T-cell (primary cell): Measurements from ENCODE around the gene ATP4A. TPM values are rescaled to one million over a fixed set of nuclear protein-coding genes. Genes with fewer than 3 reads are reported as not detected.
"Not testable (repeated sequence)": the region's sequence is repeated elsewhere in the genome, so short reads cannot be mapped to it uniquely, and the experiment has no call there.

Source experiments
- ATAC-seq, 4 experiments: fragments of 200-7000 bp in 3 of 4; fragments of 150-1000 bp in 1 of 4; cut with Tn5 transposase; replicated peaks in 1 of 4; 1 replicate in 3 of 4; 2 replicates in 1 of 4; pipeline ENCODE4 v1.10.0; 2021; ENCODE audit warnings: moderate library complexity in 3 of 4, mild to moderate bottlenecking in 2 of 4, moderate number of reproducible peaks in 1 of 4
- CTCF ChIA-PET, 2 donors: fragments of 300-600 bp; sonication (Branson Sonifier 250); formaldehyde crosslinking; loops; one replicate each; lab custom pipeline; 2022; ENCODE audit warnings: antibody characterized with exemption in 2 of 2; lab: Charles Lee
- POLR2A ChIA-PET, 2 donors: fragments of 300-600 bp; sonication (Branson Sonifier 250); formaldehyde crosslinking; loops; one replicate each; lab custom pipeline; 2022; ENCODE audit warnings: antibody characterized with exemption in 2 of 2; lab: Charles Lee
- DNase-seq, 35 experiments: peaks; one replicate each; pipeline versions ENCODE4 v3.0.0 to v3.0.0-alpha.2; 2013 to 2023
- H3K27ac ChIP-seq: one replicate; pipeline ENCODE4 v1.5.1; 2013; ENCODE audit warnings: low read length
- H3K27me3 ChIP-seq, 2 experiments: replicated peaks in 1 of 2; 1 replicate in 1 of 2; 2 replicates in 1 of 2; pipeline versions ENCODE4 v1.6.1 to v1.7.0; 2013; ENCODE audit warnings: low read length in 1 of 2, mixed read lengths in 1 of 2; ENCODE audit not compliant: control insufficient read depth in 2 of 2, insufficient read depth in 2 of 2; ENCODE audit errors: extremely low read depth in 1 of 2
- H3K36me3 ChIP-seq, 2 donors: 1 replicate in 1 of 2; 2 replicates in 1 of 2; pipeline versions ENCODE4 v1.6.1 to v1.7.0; 2013; ENCODE audit warnings: low read length in 1 of 2; ENCODE audit not compliant: control insufficient read depth in 2 of 2, insufficient read depth in 1 of 2; ENCODE audit errors: extremely low read depth in 1 of 2
- H3K4me1 ChIP-seq, 2 experiments: 1 replicate in 1 of 2; 2 replicates in 1 of 2; pipeline versions ENCODE4 v1.6.1 to v1.7.0; 2013; ENCODE audit warnings: low read length in 2 of 2, mixed read lengths in 1 of 2; ENCODE audit not compliant: insufficient read depth in 2 of 2, control insufficient read depth in 1 of 2; ENCODE audit errors: extremely low read depth in 1 of 2
- H3K4me3 ChIP-seq, 2 donors: 1 replicate in 1 of 2; 2 replicates in 1 of 2; pipeline versions ENCODE4 v1.5.1 to v1.7.0; 2013; ENCODE audit warnings: mild to moderate bottlenecking in 2 of 2, low read length in 1 of 2, moderate library complexity in 1 of 2; ENCODE audit not compliant: control insufficient read depth in 1 of 2; ENCODE audit errors: extremely low read depth in 1 of 2
- H3K9me3 ChIP-seq: 2 replicates; pipeline ENCODE4 v1.7.0; 2013
- H3K27ac Mint-ChIP-seq, 2 donors: one replicate each; pipeline ENCODE4 v1.8.0; 2020 to 2021; ENCODE audit warnings: mild to moderate bottlenecking in 2 of 2, mixed read lengths in 2 of 2
- H3K27me3 Mint-ChIP-seq, 2 donors: one replicate each; pipeline ENCODE4 v1.8.0; 2021 to 2022; ENCODE audit warnings: mixed read lengths in 2 of 2
- H3K36me3 Mint-ChIP-seq: one replicate; pipeline ENCODE4 v1.8.0; 2021; ENCODE audit warnings: mixed read lengths
- H3K4me1 Mint-ChIP-seq, 3 donors: one replicate each; pipeline ENCODE4 v1.8.0; 2020 to 2022; ENCODE audit warnings: mixed read lengths in 3 of 3, mild to moderate bottlenecking in 1 of 3
- H3K4me3 Mint-ChIP-seq, 3 donors: one replicate each; pipeline ENCODE4 v1.8.0; 2020 to 2022; ENCODE audit warnings: mild to moderate bottlenecking in 3 of 3, mixed read lengths in 3 of 3, moderate library complexity in 3 of 3
- H3K9me3 Mint-ChIP-seq, 3 donors: one replicate each; pipeline ENCODE4 v1.8.0; 2020 to 2022; ENCODE audit warnings: mixed read lengths in 3 of 3
- WGBS: methylation state at CpG from one replicate; pipeline ENCODE4 v1.1.5; 2013; ENCODE audit warnings: missing lambda C conversion rate; ENCODE audit not compliant: insufficient coverage; 5-methylcytosine and 5-hydroxymethylcytosine counted together
- total RNA-seq, 35 experiments: library from RNA in 6 of 35; stranded (reverse) in 6 of 35; fragments of 120-200 nt in 1 of 35; gene quantifications; one replicate each; pipeline versions ENCODE4 v1.2.1 to v1.2.4 and lab custom pipeline; 2013 to 2026

The ATP4A gene
- total RNA-seq, 5 donors from 2014 or later (not counting 1 experiment from before 2014, with no cell fraction given): not detected

- Histone ChIP-seq H3K4me3 (no peak overlapping the region), H3K4me1 (peaks cover 11 to 28% of the 10 kb centered on the region in 2 experiments), H3K27ac (no peak overlapping the region), H3K36me3 (no peaks in the 10 kb centered on the region), H3K27me3 (no peaks in the 10 kb centered on the region), H3K9me3 (no peaks in the 10 kb centered on the region)
- DNase-seq (no peak), ATAC-seq (no peak)
- H3K27ac Mint-ChIP-seq: no peak overlapping the region
- WGBS: no CpG with 5 or more reads among the region's 3 CpGs
- CTCF ChIA-PET: interaction anchor here in 1 of 2 donors (0.6 kb wide), 1 partner anchor 471 kb away, joined by 4 read pairs; no protein-coding TSS in a partner anchor
- POLR2A ChIA-PET: no interaction called here
- no peaks in the 10 kb centered on the region for H3K27me3 Mint-ChIP-seq
- H3K4me1 Mint-ChIP-seq: peaks cover 27 to 38% (median 32%) of the 10 kb centered on the region in 3 donors
- H3K36me3 Mint-ChIP-seq: no peaks in the 10 kb centered on the region
- peaks cover 6 to 10% (median 7%) of the 10 kb centered on the region in 3 donors for H3K9me3 Mint-ChIP-seq
- H3K4me3 Mint-ChIP-seq: no peak overlapping the region
These were observed 44.2 kb upstream of the ATP4A start for GRCh38 chr19:35607661-35608060.

GRCh38 chr19:35607170-35607569 lies 43.7 kb upstream of the ATP4A start:
- WGBS: no CpG with 5 or more reads among the region's 8 CpGs
- H3K27ac ChIP-seq, H3K9me3 ChIP-seq, H3K27ac Mint-ChIP-seq, ATAC-seq, POLR2A ChIA-PET, DNase-seq, H3K9me3 Mint-ChIP-seq, H3K36me3 ChIP-seq, H3K27me3 ChIP-seq, H3K4me3 ChIP-seq, H3K27me3 Mint-ChIP-seq, H3K36me3 Mint-ChIP-seq, H3K4me3 Mint-ChIP-seq: not testable (repeated sequence)
- H3K4me1 ChIP-seq: peaks cover 11 to 24% of the 10 kb centered on the region in 2 experiments
- H3K4me1 Mint-ChIP-seq: peaks cover 22 to 33% (median 28%) of the 10 kb centered on the region in 3 donors
- CTCF ChIA-PET: interaction anchor here in 1 of 2 donors (0.6 kb wide), 1 partner anchor 471 kb away, joined by 4 read pairs; no protein-coding TSS in a partner anchor

- H3K4me3 Mint-ChIP-seq, H3K27ac ChIP-seq, H3K9me3 Mint-ChIP-seq, H3K4me3 ChIP-seq, H3K27me3 ChIP-seq, ATAC-seq, H3K4me1 ChIP-seq, H3K9me3 ChIP-seq, CTCF ChIA-PET, H3K27ac Mint-ChIP-seq, H3K36me3 Mint-ChIP-seq, H3K36me3 ChIP-seq, DNase-seq, H3K27me3 Mint-ChIP-seq, POLR2A ChIA-PET: not testable (repeated sequence)
- 86% methylated on average over 3 of the region's 4 CpGs for WGBS
- H3K4me1 Mint-ChIP-seq: peaks cover 9 to 10% (median 9%) of the 10 kb centered on the region in 3 donors
These were observed 41.0 kb upstream of the ATP4A start for GRCh38 chr19:35604436-35604835.

- no CpG with 5 or more reads among the region's 3 CpGs for WGBS
- peaks cover 0 to 5% of the 10 kb centered on the region in 2 donors for H3K27me3 Mint-ChIP-seq
These were observed 38.5 kb upstream of the ATP4A start for GRCh38 chr19:35601971-35602370.

GRCh38 chr19:35596366-35596999 lies 33.0 kb upstream of the ATP4A start:
- no peak overlapping the region for H3K4me3 ChIP-seq
- ChIA-PET CTCF (no interaction called here), POLR2A (no interaction called here)
- 33% methylated on average over 1 of the region's 4 CpGs for WGBS
- H3K4me3 Mint-ChIP-seq: no peak overlapping the region
- no peaks in the 10 kb centered on the region for H3K4me1 ChIP-seq
- H3K36me3 ChIP-seq: no peaks in the 10 kb centered on the region
- H3K27me3 ChIP-seq: peaks cover 0 to 16% of the 10 kb centered on the region in 2 experiments
- H3K9me3 Mint-ChIP-seq: no peaks in the 10 kb centered on the region
- peak in 1 of 4 experiments; percentile 56 for ATAC-seq
- peaks cover 5 to 6% of the 10 kb centered on the region in 2 donors for H3K27me3 Mint-ChIP-seq
- peaks cover 0 to 2% (median 0%) of the 10 kb centered on the region in 3 donors for H3K4me1 Mint-ChIP-seq
- H3K27ac ChIP-seq: no peak overlapping the region
- no peak for DNase-seq
- no peaks in the 10 kb centered on the region for H3K36me3 Mint-ChIP-seq
- H3K9me3 ChIP-seq: no peaks in the 10 kb centered on the region
- no peak overlapping the region for H3K27ac Mint-ChIP-seq

More at GRCh38 chr19:35601971-35602370, 38.5 kb upstream of the ATP4A start:
- no peak for DNase-seq
- no peak overlapping the region for H3K27ac ChIP-seq
- H3K4me1 ChIP-seq: no peaks in the 10 kb centered on the region
- CTCF ChIA-PET: no interaction called here
- H3K9me3 ChIP-seq: no peaks in the 10 kb centered on the region
- no peaks in the 10 kb centered on the region for H3K4me1 Mint-ChIP-seq
- H3K36me3 ChIP-seq: no peaks in the 10 kb centered on the region
- H3K9me3 Mint-ChIP-seq: no peaks in the 10 kb centered on the region
- no peaks in the 10 kb centered on the region for H3K36me3 Mint-ChIP-seq
- no peak overlapping the region for H3K4me3 Mint-ChIP-seq
- peaks cover 0 to 1% of the 10 kb centered on the region in 2 experiments for H3K27me3 ChIP-seq
- POLR2A ChIA-PET: no interaction called here
- H3K4me3 ChIP-seq: no peak overlapping the region
- H3K27ac Mint-ChIP-seq: no peak overlapping the region
- ATAC-seq: no peak

- no peak overlapping the region for H3K4me3 Mint-ChIP-seq
- ChIA-PET POLR2A (no interaction called here), CTCF (no interaction called here)
- no peak for ATAC-seq
- DNase-seq: no peak
- H3K27ac ChIP-seq: no peak overlapping the region
- H3K9me3 ChIP-seq: no peaks in the 10 kb centered on the region
- no peaks in the 10 kb centered on the region for H3K36me3 ChIP-seq
- H3K4me3 ChIP-seq: no peak overlapping the region
- peaks cover 0 to 2% (median 0%) of the 10 kb centered on the region in 3 donors for H3K4me1 Mint-ChIP-seq
- peaks cover 0 to 16% of the 10 kb centered on the region in 2 experiments for H3K27me3 ChIP-seq
- H3K4me1 ChIP-seq: no peaks in the 10 kb centered on the region
- no CpG with 5 or more reads among the region's 1 CpG for WGBS
- H3K27ac Mint-ChIP-seq: no peak overlapping the region
- no peaks in the 10 kb centered on the region for H3K36me3 Mint-ChIP-seq
- H3K9me3 Mint-ChIP-seq: no peaks in the 10 kb centered on the region
- peaks cover 3 to 6% of the 10 kb centered on the region in 2 donors for H3K27me3 Mint-ChIP-seq
These were observed 32.5 kb upstream of the ATP4A start for GRCh38 chr19:35595928-35596327.
